T-helper 2 cell treated with Interferon-gamma antibody and Interleukin-4, amounts not matched to agents 100 ng/mL and 5 ng/mL, for 36 hours (primary cell): ENCODE data around the gene CDC6. TPM values are rescaled to one million over a fixed set of nuclear protein-coding genes. Genes with fewer than 3 reads are reported as not detected.
"Not testable (repeated sequence)": the region's sequence is repeated elsewhere in the genome, so short reads cannot be mapped to it uniquely, and the experiment has no call there.

Experiments
- intact Hi-C: fragments of 100-400 bp; cut with micrococcal nuclease; formaldehyde crosslinking; loops from one replicate; pipeline ENCODE4 v1.15.1; 2023
- total RNA-seq: library from RNA; stranded (reverse); gene quantifications from 2 replicates; pipeline ENCODE4 v1.2.3, GENCODE V29; 2022

The CDC6 gene
- total RNA-seq, 1 donor from 2014 or later: 106 TPM

DNA sequence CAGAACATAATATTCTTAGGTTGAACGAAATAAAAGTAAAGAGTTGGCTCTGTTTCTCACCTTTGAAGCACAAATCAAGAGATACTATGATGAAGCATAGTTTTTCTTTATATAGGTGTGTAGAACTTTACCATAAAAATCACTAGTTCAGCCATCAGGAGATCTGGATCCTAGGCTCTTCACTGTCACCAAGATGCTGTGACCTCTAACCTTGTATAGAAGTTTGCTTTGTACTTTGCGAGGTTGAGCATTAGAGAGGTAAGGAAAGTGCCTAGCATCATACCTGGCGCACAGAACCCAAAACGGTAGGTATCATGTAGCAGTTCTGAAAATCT lies 553 bp upstream of the CDC6 start:
- intact Hi-C loops: loop anchor here (1.0 to 5.0 kb wide), 5 partner anchors 35 to 233 kb away; partner anchors contain the start of genes MED24, TOP2A and WIPF2

DNA sequence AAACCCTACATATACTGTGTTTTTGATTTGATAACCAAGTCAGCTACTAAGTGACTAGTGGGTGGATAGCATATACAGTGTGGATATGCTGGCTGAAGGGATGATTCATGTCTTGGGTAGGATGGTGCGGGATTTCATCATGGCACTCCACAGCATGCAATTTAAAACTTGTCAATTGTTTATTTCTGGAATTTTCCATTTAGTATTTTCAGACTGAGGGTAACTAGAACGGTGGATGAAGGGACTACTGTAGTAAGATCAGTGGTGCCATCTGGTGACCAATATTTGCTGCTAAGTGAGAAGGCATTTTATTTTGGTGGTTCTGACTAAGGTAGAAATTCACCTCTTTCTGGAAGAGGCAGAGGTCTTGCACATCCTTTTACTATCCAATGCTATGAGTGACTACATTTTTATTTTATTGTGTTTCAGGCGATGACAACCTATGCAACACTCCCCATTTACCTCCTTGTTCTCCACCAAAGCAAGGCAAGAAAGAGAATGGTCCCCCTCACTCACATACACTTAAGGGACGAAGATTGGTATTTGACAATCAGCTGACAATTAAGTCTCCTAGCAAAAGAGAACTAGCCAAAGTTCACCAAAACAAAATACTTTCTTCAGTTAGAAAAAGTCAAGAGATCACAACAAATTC lies 3.1 kb downstream of the CDC6 start:
- intact Hi-C loops: loop anchor here (1.0 to 2.0 kb wide), 2 partner anchors 88 to 278 kb away; no protein-coding TSS in a partner anchor

DNA sequence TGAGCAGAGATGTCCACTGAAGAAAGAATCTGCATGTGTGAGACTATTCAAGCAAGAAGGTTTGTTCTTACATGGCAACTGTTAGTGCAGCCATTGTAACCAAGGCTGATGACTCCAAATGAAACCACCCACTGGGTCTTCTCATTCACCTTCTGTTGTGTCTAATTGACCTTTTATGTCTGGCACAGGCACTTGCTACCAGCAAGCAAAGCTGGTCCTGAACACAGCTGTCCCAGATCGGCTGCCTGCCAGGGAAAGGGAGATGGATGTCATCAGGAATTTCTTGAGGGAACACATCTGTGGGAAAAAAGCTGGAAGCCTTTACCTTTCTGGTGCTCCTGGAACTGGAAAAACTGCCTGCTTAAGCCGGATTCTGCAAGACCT lies 3.6 kb downstream of the CDC6 start:
- intact Hi-C loops: loop anchor here (2.0 kb wide), 1 partner anchor 278 kb away; no protein-coding TSS in a partner anchor

DNA sequence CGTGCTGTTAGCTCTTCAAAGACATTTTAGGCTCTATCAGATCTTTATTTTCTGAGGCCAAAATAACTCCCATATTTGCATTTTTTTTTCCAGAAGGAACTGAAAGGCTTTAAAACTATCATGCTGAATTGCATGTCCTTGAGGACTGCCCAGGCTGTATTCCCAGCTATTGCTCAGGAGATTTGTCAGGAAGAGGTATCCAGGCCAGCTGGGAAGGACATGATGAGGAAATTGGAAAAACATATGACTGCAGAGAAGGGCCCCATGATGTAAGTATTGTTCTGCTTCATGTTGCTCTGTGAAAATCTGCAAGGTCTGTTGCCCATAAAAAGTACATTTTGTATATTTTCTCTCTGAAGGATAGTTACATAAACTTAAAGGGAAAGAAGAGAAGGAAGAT lies 5.7 kb downstream of the CDC6 start:
- intact Hi-C loops: no loop called here

DNA sequence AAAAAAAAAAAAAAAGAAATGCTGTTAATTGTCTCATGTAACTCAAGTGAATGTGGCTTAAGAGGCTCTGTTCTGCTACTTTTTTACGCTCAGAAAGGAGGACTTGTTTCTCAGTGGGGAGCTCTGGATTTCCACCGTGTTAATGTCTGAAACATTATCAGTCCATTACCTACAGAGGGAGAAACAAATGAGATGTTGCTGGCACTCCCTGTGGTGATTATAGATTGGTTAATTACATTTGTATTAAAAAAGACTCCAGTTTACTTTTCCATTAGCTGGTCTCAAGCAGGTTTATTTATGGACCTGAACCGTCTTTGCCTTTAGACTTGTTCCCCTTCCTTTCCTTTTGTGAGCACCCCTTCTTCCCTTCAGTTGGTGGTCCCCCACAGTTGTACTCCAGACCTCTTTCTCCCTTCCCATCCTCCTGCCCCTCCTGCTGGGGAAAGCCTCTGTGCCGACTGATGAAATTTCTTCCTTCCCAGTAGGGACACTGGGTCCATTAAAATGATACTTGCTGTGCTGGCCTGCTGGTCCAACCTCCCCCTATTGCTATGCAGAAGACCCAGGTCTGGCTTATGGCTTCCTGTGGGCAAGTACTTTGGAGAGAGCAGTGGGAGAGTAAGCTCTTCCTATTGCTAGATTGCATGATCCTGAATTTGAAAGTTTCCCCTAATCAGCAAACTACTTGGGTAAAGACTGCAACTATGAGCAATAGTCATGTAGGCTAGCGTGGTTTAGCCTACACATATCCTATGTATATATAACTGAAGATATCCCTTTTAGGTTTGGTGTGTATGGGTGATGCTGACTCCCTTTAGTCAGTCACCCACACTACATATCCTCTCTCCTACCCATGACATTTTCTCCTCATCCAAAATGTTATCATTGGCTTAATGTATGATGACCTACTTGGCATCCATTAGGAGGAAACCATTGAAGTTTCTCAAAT lies 8.1 kb downstream of the CDC6 start:
- intact Hi-C loops: no loop called here

DNA sequence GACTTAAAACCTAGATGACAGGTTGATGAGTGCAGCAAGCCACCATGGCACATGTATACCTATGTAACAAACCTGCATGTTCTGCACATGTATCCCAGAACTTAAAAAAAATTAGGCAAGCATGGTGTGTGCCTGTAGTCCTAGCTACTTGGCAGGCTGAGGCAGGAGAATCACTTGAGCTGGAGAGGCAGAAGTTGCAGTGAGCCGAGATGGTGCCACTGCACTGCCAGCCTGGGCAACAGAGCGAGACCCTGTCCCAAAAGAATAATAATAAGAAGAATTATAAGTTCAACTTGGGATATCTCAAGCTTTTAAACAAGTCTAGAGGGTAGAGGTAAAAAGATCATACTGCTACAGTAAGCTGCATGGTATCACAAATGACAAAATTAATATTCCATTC lies 9.8 kb downstream of the CDC6 start:
- intact Hi-C loops: no loop called here

DNA sequence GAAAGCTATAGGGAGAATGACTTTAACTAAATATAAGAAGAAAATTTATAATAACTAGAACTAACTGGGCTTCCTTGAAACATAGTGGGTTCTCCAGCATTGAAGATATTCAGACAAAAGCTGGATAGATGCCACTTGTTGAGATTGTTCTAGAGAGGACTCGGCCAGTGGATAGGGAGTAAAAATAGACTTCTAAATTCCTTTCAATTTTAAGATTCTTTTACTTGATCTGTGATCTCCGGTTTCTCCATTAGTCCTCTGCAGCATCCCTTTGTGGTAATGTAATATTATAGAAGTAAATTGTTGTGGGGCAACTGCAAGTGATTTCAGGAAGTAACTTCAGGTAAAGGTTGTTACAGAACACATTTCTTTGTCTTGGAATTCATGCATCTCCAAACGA lies 11.0 kb downstream of the CDC6 start:
- intact Hi-C loops: no loop called here

DNA sequence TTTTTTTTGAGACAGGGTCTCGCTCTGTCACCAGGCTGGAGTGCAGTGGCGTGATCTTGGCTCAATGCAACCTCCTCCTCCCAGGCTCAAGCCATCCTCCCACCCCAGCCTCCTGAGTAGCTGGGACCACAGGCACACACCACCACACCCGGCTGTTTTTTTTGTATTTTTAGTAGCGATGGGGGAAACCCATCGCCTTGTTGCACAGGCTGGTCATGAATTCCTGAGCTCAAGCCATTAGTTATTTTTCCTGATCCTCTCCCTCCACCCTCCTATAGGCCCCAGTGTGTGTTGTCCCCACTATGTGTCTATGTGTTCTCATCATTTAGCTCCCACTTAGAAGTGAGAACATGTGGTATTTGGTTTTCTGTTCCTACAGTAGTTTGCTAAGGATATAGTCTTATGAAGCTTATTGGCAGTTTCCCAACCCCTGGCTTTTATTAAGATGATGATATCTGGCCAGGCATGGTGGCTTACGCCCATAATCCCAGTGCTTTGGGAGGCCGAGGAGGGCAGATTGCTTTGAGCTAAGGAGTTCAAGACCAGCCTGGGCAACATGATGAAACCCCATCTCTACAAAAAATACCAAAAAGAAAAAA lies 11.6 kb downstream of the CDC6 start:
- intact Hi-C loops: not testable (repeated sequence)

DNA sequence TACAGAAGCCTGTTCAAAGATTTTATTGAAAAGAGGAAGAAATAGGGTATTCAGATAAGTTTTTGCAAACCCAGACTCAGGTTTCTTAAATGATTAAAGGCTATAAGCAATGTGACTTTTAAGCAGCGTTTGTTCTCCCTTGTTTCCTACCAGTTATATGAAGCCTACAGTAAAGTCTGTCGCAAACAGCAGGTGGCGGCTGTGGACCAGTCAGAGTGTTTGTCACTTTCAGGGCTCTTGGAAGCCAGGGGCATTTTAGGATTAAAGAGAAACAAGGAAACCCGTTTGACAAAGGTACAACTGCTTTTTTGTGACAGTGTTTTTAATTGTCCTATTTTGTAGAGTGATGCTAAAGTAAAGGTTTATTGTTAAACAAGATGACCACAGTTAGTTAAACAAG lies 13.6 kb downstream of the CDC6 start:
- intact Hi-C loops: no loop called here

DNA sequence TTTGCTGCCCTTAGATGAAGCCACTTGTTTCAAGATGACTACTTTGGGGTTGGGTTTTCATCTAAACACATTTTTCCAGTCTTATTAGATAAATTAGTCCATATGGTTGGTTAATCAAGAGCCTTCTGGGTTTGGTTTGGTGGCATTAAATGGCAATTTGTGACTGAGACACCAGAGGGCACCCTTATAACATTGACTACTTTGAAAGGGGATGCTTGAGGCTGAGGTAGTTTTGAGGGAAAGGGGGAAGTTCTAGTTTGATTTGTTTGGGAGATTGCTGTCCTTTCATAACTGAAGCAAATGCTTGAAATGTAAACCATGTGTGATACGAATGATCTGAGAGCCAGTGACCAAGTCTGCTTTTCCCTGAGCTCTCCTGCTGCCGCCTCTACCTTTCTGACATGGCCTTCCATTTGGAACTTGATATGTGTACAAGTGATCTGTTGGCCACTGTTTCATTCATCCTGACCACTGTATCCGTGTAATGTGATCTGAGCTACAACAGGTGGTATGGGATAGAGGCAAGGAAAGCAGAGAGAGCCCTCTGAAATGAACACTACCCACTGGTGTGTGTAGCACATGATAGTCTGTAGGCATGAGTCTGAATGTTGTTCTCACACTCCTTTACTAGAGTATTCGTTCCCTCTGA lies 15.5 kb downstream of the CDC6 start:
- intact Hi-C loops: loop anchor here (1.0 to 2.0 kb wide), 3 partner anchors 16 to 52 kb away; no protein-coding TSS in a partner anchor

DNA sequence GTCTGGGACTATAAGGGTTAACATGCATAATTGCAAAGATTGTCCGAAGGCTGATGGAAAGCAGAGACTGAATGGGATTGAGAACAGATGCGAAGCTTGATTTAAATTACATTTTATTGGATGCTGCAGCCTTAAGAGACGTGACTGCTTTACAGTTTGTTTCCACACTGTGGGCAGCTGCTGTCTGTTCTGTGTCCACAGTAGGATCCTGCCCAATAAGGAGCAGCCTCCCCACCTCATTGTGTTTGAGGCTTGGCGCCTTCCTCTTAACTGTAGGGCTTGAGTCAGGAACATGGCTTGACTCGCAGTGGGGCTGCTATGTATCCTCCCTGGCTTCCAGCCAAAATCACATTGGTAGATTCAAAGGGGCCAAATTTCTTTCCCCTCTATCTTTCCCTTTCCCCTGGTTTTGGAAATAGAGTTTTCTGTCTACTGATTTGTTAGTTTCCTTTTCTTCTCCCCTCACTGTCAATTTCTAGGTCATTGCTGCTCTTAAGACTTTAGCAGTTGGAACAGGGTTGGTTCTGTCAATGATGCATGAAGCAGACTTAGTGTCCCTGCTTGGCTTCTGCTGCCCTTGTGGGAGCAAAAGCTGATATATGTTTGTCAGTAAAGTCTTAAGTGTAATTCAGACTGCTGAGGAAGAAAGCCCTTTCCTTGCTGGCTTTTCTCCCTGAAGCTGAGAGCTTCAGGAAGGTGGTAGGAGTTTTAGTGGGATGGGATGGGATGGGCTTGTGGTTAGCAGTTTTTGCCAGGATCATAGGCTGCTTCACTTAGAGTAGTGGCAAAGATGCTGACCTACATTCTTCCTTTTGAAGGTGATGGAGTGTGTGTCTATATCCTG lies 16.3 kb downstream of the CDC6 start:
- intact Hi-C loops: loop anchor here (1.0 to 2.0 kb wide), 3 partner anchors 15 to 51 kb away; no protein-coding TSS in a partner anchor

DNA sequence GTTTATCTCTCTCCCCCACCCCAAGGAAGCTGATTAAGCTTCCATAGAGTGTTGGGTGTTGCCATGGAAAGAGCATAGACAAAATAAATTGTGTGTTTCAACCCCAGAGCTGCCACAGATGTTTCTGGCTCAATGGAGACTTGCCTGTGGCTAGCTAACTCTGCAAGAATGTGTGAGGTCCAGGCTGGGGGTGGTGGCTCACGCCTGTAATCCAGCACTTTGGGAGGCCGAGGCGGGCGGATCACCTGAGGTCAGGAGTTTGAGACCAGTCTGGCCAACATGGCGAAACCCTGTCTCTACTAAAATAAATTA lies 16.8 kb downstream of the CDC6 start:
- intact Hi-C loops: not testable (repeated sequence)

DNA sequence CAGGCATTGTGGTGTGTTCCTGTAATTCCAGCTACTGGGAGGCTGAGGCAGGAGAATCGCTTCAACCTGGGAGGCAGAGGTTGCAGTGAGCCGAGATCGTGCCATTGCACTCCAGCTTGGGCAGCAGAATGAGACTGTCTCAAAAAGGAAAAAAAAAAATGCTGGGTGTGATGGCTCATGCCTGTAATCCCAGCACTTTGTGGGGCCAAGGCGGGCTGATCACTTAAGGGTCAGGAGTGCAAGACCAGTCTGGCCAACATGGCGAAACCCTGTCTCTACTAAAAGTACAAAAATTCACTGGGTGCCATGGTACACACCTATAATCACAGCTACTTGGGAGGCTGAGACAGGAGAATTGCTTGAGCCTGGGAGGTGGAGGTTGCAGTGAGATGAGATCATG lies 17.2 kb downstream of the CDC6 start:
- intact Hi-C loops: not testable (repeated sequence)

DNA sequence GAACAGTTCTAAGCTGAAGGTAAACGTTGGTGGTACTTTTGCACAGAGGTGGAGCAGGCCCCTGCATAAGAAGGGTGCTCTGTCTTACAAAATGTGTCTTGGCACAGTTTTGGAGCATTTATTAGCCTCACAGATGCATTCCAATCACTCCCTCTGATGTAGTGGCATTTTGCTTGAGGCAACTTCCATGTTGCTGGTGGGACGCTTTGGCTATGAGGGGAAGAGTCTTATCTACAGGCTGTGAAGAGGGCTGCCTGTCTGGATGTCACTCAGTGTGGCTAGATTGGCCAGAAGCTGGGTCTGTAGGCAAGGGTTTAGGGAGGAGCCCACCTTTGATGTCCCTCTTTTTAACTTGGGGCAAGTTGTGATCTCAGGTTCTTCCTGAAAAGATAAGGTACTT lies 18.7 kb downstream of the CDC6 start:
- intact Hi-C loops: no loop called here

DNA sequence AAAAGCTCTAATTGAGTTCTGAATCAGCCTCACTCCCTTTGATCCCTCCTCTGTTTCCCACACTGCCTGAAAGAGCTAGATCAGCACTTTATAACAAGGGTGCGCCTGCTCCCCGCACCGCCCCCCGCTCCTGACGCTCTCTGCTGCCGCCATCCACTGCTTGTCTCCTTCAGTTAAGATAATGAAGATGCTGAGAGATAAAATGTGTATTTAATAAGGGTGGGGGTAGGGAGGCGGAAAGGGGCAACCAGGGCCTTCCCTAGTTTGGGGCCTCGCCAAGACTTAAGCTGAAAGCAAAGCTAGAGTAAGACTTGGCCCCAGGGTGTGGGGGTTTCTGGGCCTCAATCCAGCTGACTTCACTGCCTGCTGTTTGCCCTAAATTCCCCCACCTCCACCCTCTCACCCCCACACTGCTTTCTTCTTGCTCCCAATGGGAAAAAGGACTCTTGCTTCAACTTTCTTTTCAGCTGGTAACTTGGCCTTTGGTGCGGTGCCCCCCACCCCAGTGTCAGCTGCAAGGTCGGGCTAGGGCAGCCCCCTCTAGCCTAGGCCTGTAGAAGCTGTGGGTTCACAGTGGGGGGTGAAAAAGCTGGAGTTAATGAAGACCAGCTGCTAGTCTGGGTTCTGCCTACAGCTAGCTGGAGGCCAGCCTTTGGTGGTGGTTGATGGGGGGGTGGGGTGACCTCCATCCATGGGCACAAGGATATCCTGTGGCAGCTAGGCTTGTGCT lies 19.5 kb downstream of the CDC6 start:
- intact Hi-C loops: no loop called here

DNA sequence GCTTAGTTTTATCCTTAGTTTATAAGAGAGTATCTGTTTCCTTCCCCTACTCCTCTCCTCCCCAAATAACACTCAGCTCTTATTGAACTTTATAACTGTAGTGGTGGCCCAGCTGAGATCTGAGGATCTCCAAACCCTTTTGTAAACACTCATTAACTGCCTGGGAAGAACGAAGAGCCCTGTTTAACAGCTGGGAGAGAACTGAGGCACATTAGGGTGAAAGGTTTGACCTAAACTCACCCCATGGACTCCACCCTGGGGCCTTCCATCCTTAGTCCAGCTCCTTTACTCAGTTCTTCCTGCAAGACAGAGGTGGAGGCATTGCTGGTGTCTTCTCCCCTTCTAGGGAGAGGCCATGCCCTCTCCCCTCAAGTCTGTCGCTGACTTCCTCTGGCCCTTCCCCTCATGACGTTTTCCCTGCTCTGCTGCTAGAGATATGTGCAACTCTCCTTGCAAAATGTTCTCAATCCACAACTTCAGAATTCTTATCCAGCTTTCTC lies 20.1 kb downstream of the CDC6 start:
- intact Hi-C loops: no loop called here

DNA sequence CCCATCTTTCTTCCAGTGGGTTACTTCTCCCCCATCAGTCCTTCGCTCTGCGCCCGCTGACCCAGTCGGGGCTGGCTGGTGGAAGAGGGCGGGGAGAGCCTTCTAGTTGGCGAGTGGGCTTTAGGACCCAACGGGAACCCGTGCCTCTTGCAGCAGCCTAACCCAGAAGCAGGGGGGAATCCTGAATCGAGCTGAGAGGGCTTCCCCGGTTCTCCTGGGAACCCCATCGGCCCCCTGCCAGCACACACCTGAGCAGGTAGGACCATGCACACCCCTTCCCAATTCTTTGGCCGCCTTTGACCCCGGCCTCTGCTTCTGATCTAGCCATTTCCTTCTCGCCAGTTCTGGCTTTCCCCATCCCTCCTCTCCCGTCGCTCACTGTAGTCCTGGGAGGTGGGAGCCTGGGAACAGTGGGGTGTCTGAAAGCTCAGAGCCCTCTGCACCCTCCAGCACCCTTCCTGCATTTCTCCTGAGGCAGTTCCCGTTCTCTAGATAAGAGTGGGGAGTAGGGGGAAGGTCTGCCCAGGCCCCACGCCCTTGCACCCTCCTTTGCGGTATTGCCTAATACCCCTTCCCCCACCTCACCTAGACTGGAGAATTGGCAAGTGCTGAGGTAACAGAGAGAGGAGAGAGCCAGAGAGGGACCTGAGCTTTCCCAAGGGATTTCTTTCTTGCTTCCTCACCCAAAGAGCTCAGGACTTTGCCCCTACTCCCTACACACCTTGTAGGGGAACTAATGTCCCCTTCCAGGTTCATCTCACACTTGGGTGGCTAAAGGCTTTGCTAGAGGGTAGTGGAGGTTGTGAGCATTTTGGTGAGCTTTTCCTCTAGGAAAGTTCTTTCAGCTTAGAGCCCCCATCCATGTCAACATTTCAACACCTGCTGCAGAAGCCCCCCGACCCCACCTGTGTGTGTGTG lies 21.6 kb downstream of the CDC6 start, which contains the start of gene RARA:
TSS of gene RARA (plus strand) at position 150 of the 918 bp plus-strand sequence. CDS start 22,039 bp downstream, outside the sequence.
- intact Hi-C loops: no loop called here

DNA sequence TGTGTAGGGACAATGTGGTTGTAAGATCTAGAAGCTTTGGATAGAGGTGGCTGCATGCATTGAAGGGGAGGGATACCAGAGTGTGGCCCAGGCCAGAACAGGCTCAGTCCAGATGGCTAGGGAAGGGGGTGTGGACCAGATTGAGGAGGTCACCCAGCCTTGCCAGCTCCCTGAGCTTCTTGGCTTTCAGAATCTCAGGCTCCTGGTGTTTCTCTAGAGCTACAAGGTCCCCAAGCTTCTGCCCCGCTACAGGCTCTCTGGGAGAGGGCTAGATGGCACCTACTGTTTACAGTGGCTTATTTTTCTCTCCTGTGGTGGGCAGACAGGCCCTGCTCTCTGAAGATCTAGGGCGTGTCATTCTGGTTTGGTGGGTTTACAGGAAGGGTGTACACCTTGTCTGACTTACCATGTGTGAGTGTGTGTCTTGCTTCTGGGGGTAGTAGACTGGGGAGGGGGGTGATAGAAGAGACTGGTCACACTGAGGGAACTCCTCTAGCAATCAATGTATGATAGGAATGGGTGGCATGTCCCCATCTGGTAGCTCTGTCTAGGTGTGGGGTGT lies 22.4 kb downstream of the CDC6 start:
- intact Hi-C loops: no loop called here
